Erythroblast (primary cell): ENCODE measurements around the gene SFRP5.

Experiments
- GATA1 ChIP-seq: IDR thresholded peaks from 2 replicates; pipeline ENCODE4 v1.6.1; 2011; ENCODE audit warnings: low read depth, mild to moderate bottlenecking, control low read depth, low read length, moderate library complexity
- POLR2A ChIP-seq: IDR thresholded peaks from 2 replicates; pipeline ENCODE4 v1.6.1; 2011; ENCODE audit warnings: mild to moderate bottlenecking, low read length

DNA sequence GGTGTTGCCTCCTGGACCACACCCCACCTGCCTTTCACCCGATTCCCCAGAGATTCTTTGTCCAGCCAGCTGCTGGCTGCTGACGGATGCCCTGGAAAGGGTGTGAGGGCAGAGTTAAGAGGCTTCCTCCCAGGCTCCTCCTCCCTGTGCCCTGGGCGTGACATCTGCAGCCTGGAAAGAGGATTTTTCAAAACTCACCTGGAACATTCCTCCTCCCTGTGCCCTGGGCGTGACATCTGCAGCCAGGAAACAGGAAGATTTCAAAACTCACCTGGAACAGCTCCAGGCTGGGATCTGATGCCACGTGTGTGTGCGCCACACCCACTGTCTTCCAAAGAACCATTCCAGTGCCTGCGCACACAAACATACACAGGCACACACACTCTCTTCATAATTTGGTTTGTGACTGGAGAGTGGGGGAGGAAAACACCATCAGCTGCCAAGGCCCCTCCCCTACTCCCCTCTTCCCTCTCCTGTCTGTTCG, 53.1 kb downstream of the SFRP5 start:
- TF ChIP-seq POLR2A (no peak), GATA1 (no peak)
